DOHH2 (cell line): ENCODE results near the gene TUBD1.

Experiments used
- H3F3A ChIP-seq: fragments of 200-600 bp; sonication (generic), shearing (Covaris generic); 2 replicates; pipeline ENCODE4 v1.6.0; 2016; ENCODE audit warnings: antibody characterized with exemption, mild to moderate bottlenecking; ENCODE audit not compliant: control insufficient read depth, insufficient read depth
- H3K27ac ChIP-seq: fragments of 200-600 bp; sonication (generic); 2 replicates; pipeline ENCODE4 v1.5.1; 2014; ENCODE audit warnings: low read depth, mild to moderate bottlenecking, low read length, moderate library complexity
- H3K27me3 ChIP-seq: fragments of 200-600 bp; sonication (generic); 2 replicates; pipeline ENCODE4 v1.6.1; 2014; ENCODE audit warnings: mild to moderate bottlenecking, low read length, mixed read lengths; ENCODE audit not compliant: control insufficient read depth
- H3K36me3 ChIP-seq: fragments of 200-600 bp; sonication (generic); 2 replicates; pipeline ENCODE4 v1.6.1; 2014; ENCODE audit warnings: mild to moderate bottlenecking, low read length, moderate library complexity, mixed read lengths; ENCODE audit not compliant: control insufficient read depth
- H3K4me1 ChIP-seq: fragments of 200-600 bp; sonication (generic); 2 replicates; pipeline ENCODE4 v1.6.1; 2014; ENCODE audit warnings: mild to moderate bottlenecking, low read length, mixed read lengths; ENCODE audit not compliant: control insufficient read depth
- H3K4me2 ChIP-seq: fragments of 200-600 bp; sonication (generic); 2 replicates; pipeline ENCODE4 v1.6.0; 2014; ENCODE audit warnings: mild to moderate bottlenecking, low read length, moderate library complexity
- H3K4me3 ChIP-seq: fragments of 200-600 bp; sonication (generic); 2 replicates; pipeline ENCODE4 v1.5.1; 2014; ENCODE audit warnings: mild to moderate bottlenecking, low read length, mixed read lengths
- H3K79me2 ChIP-seq: fragments of 200-600 bp; sonication (generic); 2 replicates; pipeline ENCODE4 v1.6.1; 2014; ENCODE audit warnings: mild to moderate bottlenecking, low read length, mixed read lengths; ENCODE audit not compliant: control insufficient read depth
- H3K9me2 ChIP-seq: fragments of 200-600 bp; sonication (generic); replicated peaks from 2 replicates; pipeline ENCODE4 v1.6.1; 2014; ENCODE audit warnings: mild to moderate bottlenecking, low read length, mixed read lengths; ENCODE audit not compliant: control insufficient read depth
- H3K9me3 ChIP-seq: fragments of 200-600 bp; sonication (generic); 2 replicates; pipeline ENCODE4 v1.6.1; 2014; ENCODE audit warnings: antibody characterized with exemption, low read length, mixed read lengths; ENCODE audit not compliant: control insufficient read depth, insufficient read depth
- H4K20me1 ChIP-seq: fragments of 200-600 bp; sonication (generic); 2 replicates; pipeline ENCODE4 v1.6.0; 2014; ENCODE audit warnings: low read depth, mild to moderate bottlenecking, antibody characterized with exemption, low read length, moderate library complexity; ENCODE audit not compliant: control insufficient read depth, insufficient read depth
- CTCF ChIP-seq: fragments of 200-600 bp; sonication (generic); IDR thresholded peaks from one replicate; pipeline ENCODE4 v1.5.1; 2014; ENCODE audit warnings: antibody characterized with exemption, mild to moderate bottlenecking, low read depth, low read length; ENCODE audit not compliant: poor library complexity, severe bottlenecking
- EZH2phosphoT487 ChIP-seq: fragments of 200-600 bp; sonication (generic); IDR thresholded peaks from 2 replicates; pipeline ENCODE4 v1.6.1; 2017; ENCODE audit warnings: borderline replicate concordance, mild to moderate bottlenecking, antibody characterized with exemption, low read length, moderate library complexity, mixed read lengths

Gene TUBD1

GRCh38 chr17:59872351-59872750 is 20.4 kb downstream of the TUBD1 start:
- H3K27me3 ChIP-seq = no peaks in the 10 kb centered on the region
- no peaks in the 10 kb centered on the region for H3K9me3 ChIP-seq
- H3K4me1 ChIP-seq = peaks cover 6% of the 10 kb centered on the region
- no peaks in the 10 kb centered on the region for H3K79me2 ChIP-seq
- 0 out of 2 replicates have a peak, but pooled peaks cover 2% of the 10 kb centered on the region for H3F3A ChIP-seq
- H3K27ac ChIP-seq = no peak overlapping the region
- TF ChIP-seq CTCF (no peak), EZH2phosphoT487 (no peak)
- no peaks in the 10 kb centered on the region for H4K20me1 ChIP-seq
- H3K4me3 ChIP-seq = no peak overlapping the region
- H3K9me2 ChIP-seq = no peaks in the 10 kb centered on the region
- peaks cover 15% of the 10 kb centered on the region for H3K36me3 ChIP-seq
- H3K4me2 ChIP-seq = no peak overlapping the region

- Histone ChIP-seq H3K27ac (no peak overlapping the region), H3K79me2 (no peaks in the 10 kb centered on the region), H3K4me1 (peaks cover 6% of the 10 kb centered on the region), H3K4me2 (no peak overlapping the region), H4K20me1 (no peaks in the 10 kb centered on the region), H3K4me3 (no peak overlapping the region), H3F3A (0 out of 2 replicates have a peak, but pooled peaks cover 2% of the 10 kb centered on the region), H3K36me3 (peaks cover 5% of the 10 kb centered on the region), H3K27me3 (no peaks in the 10 kb centered on the region), H3K9me2 (no peaks in the 10 kb centered on the region), H3K9me3 (no peaks in the 10 kb centered on the region)
- TF ChIP-seq EZH2phosphoT487 (no peak), CTCF (no peak)
Observed at GRCh38 chr17:59870482-59870881, 22.3 kb downstream of the TUBD1 start.

- H3K4me1 ChIP-seq = peaks cover 6% of the 10 kb centered on the region
- 0 out of 2 replicates have a peak, but pooled peaks cover 2% of the 10 kb centered on the region for H3F3A ChIP-seq
- H3K27me3 ChIP-seq = no peaks in the 10 kb centered on the region
- H3K9me3 ChIP-seq = no peaks in the 10 kb centered on the region
- no peaks in the 10 kb centered on the region for H3K79me2 ChIP-seq
- peaks cover 4% of the 10 kb centered on the region for H3K36me3 ChIP-seq
- H3K4me2 ChIP-seq = no peak overlapping the region
- no peaks in the 10 kb centered on the region for H4K20me1 ChIP-seq
- no peak overlapping the region for H3K4me3 ChIP-seq
- no peak overlapping the region for H3K27ac ChIP-seq
- TF ChIP-seq EZH2phosphoT487 (no peak), CTCF (no peak)
- no peaks in the 10 kb centered on the region for H3K9me2 ChIP-seq
Observed at GRCh38 chr17:59869941-59870218, 22.9 kb downstream of the TUBD1 start.

GRCh38 chr17:59863616-59864015 is 29.1 kb downstream of the TUBD1 start:
- Histone ChIP-seq H3K36me3 (peaks cover 5% of the 10 kb centered on the region), H3K79me2 (no peaks in the 10 kb centered on the region; the same call in 1 of the 2 replicates)
- TF ChIP-seq EZH2phosphoT487 (no peak), CTCF (no peak)

More at GRCh38 chr17:59863616-59864015, 29.1 kb downstream of the TUBD1 start:
- Histone ChIP-seq H3F3A (peaks cover under 1% of the 10 kb centered on the region; the same call in 1 of the 2 replicates), H3K9me3 (no peaks in the 10 kb centered on the region), H3K27ac (no peak overlapping the region), H3K4me1 (no peaks in the 10 kb centered on the region), H3K4me2 (no peak overlapping the region), H4K20me1 (no peaks in the 10 kb centered on the region), H3K9me2 (no peaks in the 10 kb centered on the region), H3K4me3 (no peak overlapping the region), H3K27me3 (no peaks in the 10 kb centered on the region)
